Kidney glomerular epithelial cell (primary cell): ENCODE measurements around the gene MINAR1.
A peak's percentile ranks its signal among the peaks of the same experiment; 100 is the strongest.

Experiments used
- DNase-seq: peaks from one replicate; lab custom pipeline; 2025; lab: John Stamatoyannopoulos, UW

Gene MINAR1

GRCh38 chr15:79463043-79463780, 31.1 kb downstream of the MINAR1 start:
- DNase-seq: no peak

- no peak for DNase-seq
Observed at GRCh38 chr15:79463781-79464270, 31.7 kb downstream of the MINAR1 start.

GRCh38 chr15:79466488-79466887, 34.4 kb downstream of the MINAR1 start:
- no peak for DNase-seq

GRCh38 chr15:79467865-79468586, 35.9 kb downstream of the MINAR1 start:
- no peak for DNase-seq

GRCh38 chr15:79472446-79472845, 40.3 kb downstream of the MINAR1 start:
- DNase-seq: no peak

GRCh38 chr15:79474252-79474651, 42.1 kb downstream of the MINAR1 start:
- no peak for DNase-seq

- peak; percentile 3 for DNase-seq
Observed at GRCh38 chr15:79475306-79475705, 43.2 kb downstream of the MINAR1 start.

- no peak for DNase-seq
Observed at GRCh38 chr15:79478108-79478507, 46.0 kb downstream of the MINAR1 start.

GRCh38 chr15:79479616-79480015, 47.5 kb downstream of the MINAR1 start:
- no peak for DNase-seq

- no peak for DNase-seq
Observed at GRCh38 chr15:79481793-79482192, 49.7 kb downstream of the MINAR1 start.
